ENCODE data around the gene BMP8B. TPM values are rescaled to one million over a fixed set of nuclear protein-coding genes. Genes with fewer than 3 reads are reported as not detected.

The BMP8B gene
- total and polyA plus RNA-seq, 2 of the 8 experiments (the other 6 are each of a cell fraction or from before 2014, with no cell fraction given): 0.37 to 0.50 TPM

DNA sequence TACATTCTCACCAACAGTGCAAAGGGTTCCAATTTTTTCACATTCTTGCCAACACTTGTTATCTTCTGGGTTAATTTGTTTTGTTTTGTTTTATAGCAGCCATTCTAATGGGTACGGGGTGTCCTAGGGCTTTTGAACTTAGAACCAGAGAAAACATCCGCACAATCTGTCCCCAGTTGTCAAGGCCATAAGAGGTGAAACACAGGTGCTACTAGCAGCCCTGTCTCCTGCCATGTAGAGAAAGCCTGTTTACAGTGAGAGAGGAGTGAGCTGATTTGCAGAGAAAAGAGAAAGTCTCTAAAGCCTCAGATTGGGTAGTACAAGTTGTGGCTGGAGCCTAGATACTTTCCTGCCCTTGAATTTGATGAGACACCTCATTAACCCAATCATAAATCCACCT is 46.4 kb upstream of the BMP8B start:
- WGBS, 2 experiments (ENCODE audit: extremely low coverage in 1 of 2, insufficient coverage in 1 of 2, insufficient read length in 1 of 2, insufficient replicate concordance in 2 of 2, low coverage in 1 of 2, low lambda C conversion rate in 2 of 2, missing lambda C conversion rate in 1 of 2): 100% methylated on average over 2 of the region's 2 CpGs; no CpG with 5 or more reads in 1 of the 2 experiments
- Histone ChIP-seq H4K91ac (replicated peaks; ENCODE audit: insufficient read length, low read length) (no peak overlapping the region), H3K4me2 (ENCODE audit: insufficient read depth in 1 of 2, low read depth in 2 of 2, low read length in 2 of 2) (no peak overlapping the region), H3K27ac (ENCODE audit: low read depth, low read length) (no peak overlapping the region), H3K18ac (ENCODE audit: extremely low read depth, low read length) (no peak overlapping the region), H3K14ac (ENCODE audit: insufficient read length) (no peak overlapping the region), H4K20me1 (replicated peaks in 1 of 2; ENCODE audit: control insufficient read depth in 1 of 2, insufficient read depth in 2 of 2, low read length in 2 of 2) (peaks cover 2% of the 10 kb centered on the region in 2 experiments), H2BK5ac (ENCODE audit: low read depth, low read length) (no peak overlapping the region), H3K36me3 (ENCODE audit: control insufficient read depth in 2 of 4, insufficient read depth in 4 of 4, low read length in 3 of 4) (peaks cover 2 to 12% (median 5%) of the 10 kb centered on the region in 4 experiments; a peak in 5 of 8 replicates), H2AK5ac (ENCODE audit: low read depth, low read length) (no peak overlapping the region), H2AFZ (ENCODE audit: low read length) (no peak overlapping the region), H2BK120ac (replicated peaks; ENCODE audit: low read depth, low read length) (no peak overlapping the region), H2BK15ac (ENCODE audit: low read length) (no peak overlapping the region), H3K9me3 (ENCODE audit: insufficient read depth in 2 of 2, low read depth in 1 of 2, low read length in 1 of 2) (no peaks in the 10 kb centered on the region), H4K5ac (ENCODE audit: insufficient read length, low read depth, low read length) (no peak overlapping the region), H3K4me3 (ENCODE audit: extremely low read depth in 1 of 4, insufficient read depth in 2 of 4, low read depth in 3 of 4, low read length in 4 of 4) (no peak overlapping the region), H3K79me1 (ENCODE audit: low read depth, low read length) (no peaks in the 10 kb centered on the region), H3K27me3 (replicated peaks in 1 of 4; ENCODE audit: control insufficient read depth in 3 of 4, extremely low read depth in 1 of 4, insufficient read depth in 3 of 4, low read length in 3 of 4) (no peaks in the 10 kb centered on the region), H2BK20ac (ENCODE audit: low read length) (no peak overlapping the region), H2BK12ac (ENCODE audit: low read depth, low read length) (no peak overlapping the region), H3K23me2 (ENCODE audit: low read depth, low read length) (no peaks in the 10 kb centered on the region), H3K23ac (ENCODE audit: insufficient read length) (no peak overlapping the region), H4K8ac (ENCODE audit: extremely low read depth, insufficient read depth, low read length) (no peak overlapping the region), H3K9ac (replicated peaks in 1 of 4; ENCODE audit: extremely low read depth in 1 of 4, low read depth in 3 of 4, low read length in 3 of 4) (no peak overlapping the region), H3K79me2 (ENCODE audit: control insufficient read depth in 1 of 2, insufficient read depth in 2 of 2, low read length in 2 of 2) (no peaks in the 10 kb centered on the region), H3K4me1 (replicated peaks in 1 of 4; ENCODE audit: control insufficient read depth in 3 of 4, insufficient read depth in 4 of 4, low read length in 3 of 4) (no peaks in the 10 kb centered on the region), H3K4ac (replicated peaks; ENCODE audit: insufficient read length, low read depth, low read length) (no peak overlapping the region), H3K56ac (replicated peaks; ENCODE audit: insufficient read length, low read depth, low read length) (no peak overlapping the region)
- no peak for FAIRE-seq
- no peak for DNase-seq (ENCODE audit: low read depth in 1 of 2, low spot score in 2 of 2)
- POLR2A ChIA-PET (ENCODE audit: partially characterized antibody): interaction anchor here (0.8 kb wide), 1 partner anchor 241 kb away, joined by 3 read pairs; no protein-coding TSS in a partner anchor
- TF ChIP-seq EGR1 (IDR thresholded peaks at IDR 0.05; ENCODE audit: borderline replicate concordance, low read depth, low read length): no peak
- CTCF ChIA-PET (ENCODE audit: partially characterized antibody): interaction anchor here (1.0 to 3.9 kb wide), 2 partner anchors 11 to 139 kb away, joined by 3 to 18 read pairs; no protein-coding TSS in a partner anchor
